GM10248 (cell line): ENCODE results near the gene TNNT3.

ENCODE experiments used
- CTCF ChIA-PET: fragments of 300-600 bp; sonication (Branson Sonifier 250); formaldehyde crosslinking; extraction: SDS; loops from one replicate; lab custom pipeline; 2021; ENCODE audit warnings: antibody characterized with exemption; lab: Yijun Ruan, JAX
- POLR2A ChIA-PET: fragments of 350-650 bp; sonication (Branson Sonifier 250); formaldehyde crosslinking; extraction: SDS; loops from one replicate; lab custom pipeline; 2020; ENCODE audit warnings: antibody characterized with exemption; lab: Yijun Ruan, JAX
- DNase-seq: peaks from one replicate; pipeline ENCODE4 v3.0.0; 2012; ENCODE audit errors: extremely low spot score
- TF ChIP-seq, protein P1 (sequence below): IDR thresholded peaks from 2 replicates; pipeline ENCODE4 v1.5.1; 2012; ENCODE audit warnings: mild to moderate bottlenecking, low read depth; ENCODE audit errors: extremely low read depth, missing control alignments, control extremely low read depth

Gene TNNT3

DNA sequence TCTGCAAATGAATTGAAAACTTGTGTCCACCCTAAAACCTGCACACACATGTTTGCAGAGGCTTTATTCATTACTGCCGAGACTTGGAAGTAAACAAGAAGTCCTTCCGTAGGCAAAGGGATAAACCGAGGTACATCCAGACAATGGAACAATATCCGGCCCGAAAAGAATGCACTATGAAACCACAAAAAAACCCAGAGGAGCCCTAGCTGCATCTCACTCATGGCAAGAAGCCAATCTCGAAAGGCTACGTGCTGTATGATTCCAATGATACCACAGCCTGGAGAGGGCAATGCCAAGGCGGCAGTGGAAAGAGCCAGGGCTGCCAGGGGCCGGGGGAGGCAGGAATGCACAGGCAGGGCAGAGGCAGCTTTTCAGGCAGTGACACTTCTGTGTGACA is 24.5 kb downstream of the TNNT3 start:
- ChIA-PET CTCF (interaction anchor here (1.7 kb wide), 1 partner anchor 61 kb away, joined by 4 read pairs; no protein-coding TSS in a partner anchor), POLR2A (no interaction called here)
- no peak for DNase-seq
- TF ChIP-seq, protein P1, sequence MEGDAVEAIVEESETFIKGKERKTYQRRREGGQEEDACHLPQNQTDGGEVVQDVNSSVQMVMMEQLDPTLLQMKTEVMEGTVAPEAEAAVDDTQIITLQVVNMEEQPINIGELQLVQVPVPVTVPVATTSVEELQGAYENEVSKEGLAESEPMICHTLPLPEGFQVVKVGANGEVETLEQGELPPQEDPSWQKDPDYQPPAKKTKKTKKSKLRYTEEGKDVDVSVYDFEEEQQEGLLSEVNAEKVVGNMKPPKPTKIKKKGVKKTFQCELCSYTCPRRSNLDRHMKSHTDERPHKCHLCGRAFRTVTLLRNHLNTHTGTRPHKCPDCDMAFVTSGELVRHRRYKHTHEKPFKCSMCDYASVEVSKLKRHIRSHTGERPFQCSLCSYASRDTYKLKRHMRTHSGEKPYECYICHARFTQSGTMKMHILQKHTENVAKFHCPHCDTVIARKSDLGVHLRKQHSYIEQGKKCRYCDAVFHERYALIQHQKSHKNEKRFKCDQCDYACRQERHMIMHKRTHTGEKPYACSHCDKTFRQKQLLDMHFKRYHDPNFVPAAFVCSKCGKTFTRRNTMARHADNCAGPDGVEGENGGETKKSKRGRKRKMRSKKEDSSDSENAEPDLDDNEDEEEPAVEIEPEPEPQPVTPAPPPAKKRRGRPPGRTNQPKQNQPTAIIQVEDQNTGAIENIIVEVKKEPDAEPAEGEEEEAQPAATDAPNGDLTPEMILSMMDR = no peak

DNA sequence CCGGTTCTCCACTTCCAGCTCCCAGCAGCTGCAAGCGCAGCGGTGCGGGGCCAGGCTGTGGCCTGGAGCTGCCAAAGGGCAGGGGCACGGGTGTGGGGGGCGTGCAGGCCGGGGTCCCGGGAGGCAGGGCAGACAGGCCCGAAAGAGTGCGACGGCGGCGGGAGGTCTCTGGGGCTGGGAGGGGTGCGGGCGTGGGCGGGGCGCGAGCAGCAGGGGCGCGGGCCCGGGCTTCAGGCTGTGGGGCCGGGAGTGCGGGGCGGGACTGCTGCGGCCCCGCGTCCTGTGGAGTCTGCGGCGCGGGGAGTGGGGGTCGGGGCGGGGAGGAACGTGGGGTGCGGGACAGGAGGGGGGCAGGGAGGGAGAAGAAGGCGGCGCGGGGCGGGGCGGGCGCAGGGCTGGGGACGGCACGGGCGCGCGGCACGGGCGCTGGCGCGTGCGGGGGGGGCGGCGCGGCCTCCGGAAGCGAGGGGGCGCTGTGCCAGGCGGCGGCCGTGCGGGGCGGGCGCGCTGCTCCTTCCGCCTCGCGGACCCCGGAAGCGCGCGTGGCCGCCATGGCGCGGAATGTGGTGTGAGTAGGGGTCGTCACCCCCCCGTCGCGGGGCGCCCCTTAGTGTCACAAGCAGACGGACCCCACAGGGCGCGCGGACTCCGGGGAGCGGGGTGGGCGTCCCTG is 27.4 kb downstream of the TNNT3 start, which contains the start of gene MRPL23:
MRPL23 (plus strand) TSS at position 521 of the 673 bp plus-strand sequence; CDS start at position 552, 31 bp downstream.
- CTCF ChIA-PET = interaction anchor here (0.6 to 3.5 kb wide), 9 partner anchors 15 to 253 kb away, joined by 3 to 22 read pairs (median 7); no protein-coding TSS in a partner anchor
- TF ChIP-seq, protein P1 = no peak
- POLR2A ChIA-PET = no interaction called here
- no peak for DNase-seq

DNA sequence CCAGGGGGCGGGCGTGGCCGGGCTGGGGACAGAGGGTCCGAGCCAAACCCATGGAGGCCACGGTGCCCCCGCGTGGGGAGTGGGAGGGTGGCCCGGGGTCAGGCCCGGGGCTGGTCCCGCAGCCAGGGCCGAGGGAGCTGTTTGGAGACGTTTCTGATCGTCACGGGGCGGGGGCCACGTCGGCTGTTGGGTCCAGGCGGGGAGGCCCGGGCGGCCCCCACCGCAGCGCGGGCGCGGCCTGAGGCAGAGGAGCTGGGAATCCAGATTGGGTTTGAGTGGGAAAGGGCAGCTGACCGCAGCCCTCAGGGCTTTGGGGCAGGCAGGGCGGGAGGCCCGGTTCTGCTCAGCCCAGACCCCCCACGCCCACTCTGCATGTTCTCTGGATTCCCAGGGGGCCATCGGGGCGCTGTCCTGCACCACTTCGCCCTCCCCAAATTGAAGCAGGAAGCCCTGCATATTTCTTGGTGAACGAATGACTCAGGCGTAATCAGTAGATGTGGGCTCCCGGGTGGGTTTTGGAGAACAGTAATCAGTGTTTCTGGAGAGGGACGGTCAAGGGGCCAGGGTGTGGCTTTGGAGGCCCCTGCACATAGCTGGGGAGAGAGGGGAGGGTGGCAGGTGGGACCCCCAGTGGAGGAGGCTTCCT is 28.2 kb downstream of the TNNT3 start:
- ChIA-PET POLR2A (no interaction called here), CTCF (interaction anchor here (0.8 to 10.0 kb wide), 16 partner anchors 8 to 253 kb away, joined by 3 to 55 read pairs (median 6); partner anchors contain the start of gene LSP1)
- TF ChIP-seq, protein P1 = no peak
- no peak for DNase-seq

DNA sequence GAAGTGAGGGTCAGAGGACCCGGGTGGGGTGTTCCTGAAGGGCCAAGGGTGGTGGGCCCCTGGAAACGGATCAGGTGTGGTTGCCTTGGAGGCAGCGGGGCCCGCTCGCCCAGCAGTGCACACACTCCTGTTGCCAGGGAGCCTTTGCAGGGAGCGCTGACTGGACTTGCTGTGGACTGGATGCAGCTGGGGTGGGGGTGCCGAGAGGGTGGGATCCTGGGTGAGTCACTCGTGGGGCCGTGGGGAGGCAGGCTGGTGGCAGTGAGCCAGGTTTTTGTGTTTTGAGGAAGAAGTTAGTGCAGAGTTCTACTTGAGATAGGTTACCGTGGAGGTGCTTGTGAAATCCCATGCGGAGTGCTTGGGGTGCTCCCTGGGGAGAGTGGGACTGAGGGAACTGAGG is 28.9 kb downstream of the TNNT3 start:
- DNase-seq = no peak
- CTCF ChIA-PET = interaction anchor here (0.8 to 10.0 kb wide), 13 partner anchors 42 to 254 kb away, joined by 3 to 55 read pairs (median 7); partner anchors contain the start of gene LSP1
- TF ChIP-seq, protein P1 = no peak
- POLR2A ChIA-PET = no interaction called here

DNA sequence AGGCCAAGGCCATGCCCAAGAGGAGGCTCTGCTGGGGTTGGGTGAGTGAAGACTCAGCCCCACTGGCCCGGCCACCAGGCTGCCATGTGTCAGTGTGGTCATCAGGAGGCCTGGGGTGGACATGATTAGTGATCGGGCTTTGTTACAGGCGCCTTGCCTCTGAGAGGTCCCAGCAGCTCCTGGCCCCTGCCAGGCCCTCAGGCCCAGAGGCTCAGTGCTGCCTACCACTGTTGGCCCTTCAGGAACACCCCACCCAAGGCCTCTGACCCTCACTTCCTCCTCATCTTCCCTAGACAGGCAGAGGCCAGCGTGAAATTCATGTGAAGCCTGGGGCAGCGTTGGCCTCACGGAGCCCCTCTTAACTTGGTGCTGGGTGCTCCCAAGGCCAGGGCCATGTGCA is 29.8 kb downstream of the TNNT3 start:
- ChIA-PET CTCF (interaction anchor here (1.2 to 10.0 kb wide), 10 partner anchors 10 to 255 kb away, joined by 3 to 55 read pairs (median 7); no protein-coding TSS in a partner anchor), POLR2A (no interaction called here)
- DNase-seq = no peak
- TF ChIP-seq, protein P1 = no peak

DNA sequence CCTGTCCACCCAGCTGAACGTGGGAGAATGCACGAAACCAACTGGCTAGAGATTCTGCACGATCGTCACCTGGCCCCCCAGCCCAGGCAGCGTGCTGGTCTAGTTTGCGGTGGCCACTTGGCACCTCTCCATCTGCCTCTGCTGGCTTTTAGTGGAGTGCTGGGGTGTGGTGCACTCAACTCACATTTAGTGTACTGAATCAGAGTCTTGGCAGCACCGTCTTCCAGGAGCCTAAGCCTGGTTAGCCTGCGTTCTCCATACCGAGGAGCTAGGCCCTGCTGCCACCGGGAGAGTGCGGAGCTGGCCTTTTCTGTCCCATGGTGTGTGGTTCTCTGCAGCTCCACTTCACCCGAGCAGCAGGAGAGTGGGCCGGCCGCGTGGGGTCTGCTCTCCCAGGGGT is 30.4 kb downstream of the TNNT3 start:
- POLR2A ChIA-PET = no interaction called here
- DNase-seq = no peak

More for the DNA sequence above, 30.4 kb downstream of the TNNT3 start:
- TF ChIP-seq, protein P1 = no peak
- CTCF ChIA-PET = interaction anchor here (0.8 to 10.0 kb wide), 11 partner anchors 10 to 256 kb away, joined by 3 to 55 read pairs (median 7); no protein-coding TSS in a partner anchor
